WI38 (cell line): ENCODE data around the gene SNTB2.

Experiments
- H3K4me3 ChIP-seq: 2 replicates; pipeline ENCODE4 v1.5.1; 2011; ENCODE audit warnings: low read depth, mild to moderate bottlenecking, control low read depth, low read length
- TF ChIP-seq, protein P1 (sequence below): IDR thresholded peaks from 2 replicates; pipeline ENCODE4 v1.5.1; 2012; ENCODE audit warnings: low read depth, mild to moderate bottlenecking, control low read depth, low read length

Gene SNTB2

DNA sequence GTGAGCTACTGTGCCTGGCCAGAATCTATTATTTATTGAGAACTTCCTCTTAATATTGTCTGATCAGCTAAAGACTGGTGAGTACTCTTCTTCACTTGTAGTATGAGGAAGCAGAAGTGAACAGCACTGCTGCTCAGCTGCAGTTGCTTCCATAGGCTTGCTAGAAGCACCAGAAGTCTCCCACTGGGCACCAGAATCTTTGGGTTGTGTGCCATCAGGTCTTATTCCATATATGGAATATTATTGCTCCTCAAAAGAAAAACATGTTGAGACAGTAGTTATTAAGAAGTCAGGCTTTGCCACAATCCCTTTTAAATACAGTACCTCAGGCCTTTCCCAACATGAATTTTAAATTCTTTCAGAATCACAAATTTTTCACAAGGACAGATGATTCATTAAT, 17.2 kb downstream of the SNTB2 start:
- H3K4me3 ChIP-seq: no peak overlapping the region
- TF ChIP-seq, protein P1, sequence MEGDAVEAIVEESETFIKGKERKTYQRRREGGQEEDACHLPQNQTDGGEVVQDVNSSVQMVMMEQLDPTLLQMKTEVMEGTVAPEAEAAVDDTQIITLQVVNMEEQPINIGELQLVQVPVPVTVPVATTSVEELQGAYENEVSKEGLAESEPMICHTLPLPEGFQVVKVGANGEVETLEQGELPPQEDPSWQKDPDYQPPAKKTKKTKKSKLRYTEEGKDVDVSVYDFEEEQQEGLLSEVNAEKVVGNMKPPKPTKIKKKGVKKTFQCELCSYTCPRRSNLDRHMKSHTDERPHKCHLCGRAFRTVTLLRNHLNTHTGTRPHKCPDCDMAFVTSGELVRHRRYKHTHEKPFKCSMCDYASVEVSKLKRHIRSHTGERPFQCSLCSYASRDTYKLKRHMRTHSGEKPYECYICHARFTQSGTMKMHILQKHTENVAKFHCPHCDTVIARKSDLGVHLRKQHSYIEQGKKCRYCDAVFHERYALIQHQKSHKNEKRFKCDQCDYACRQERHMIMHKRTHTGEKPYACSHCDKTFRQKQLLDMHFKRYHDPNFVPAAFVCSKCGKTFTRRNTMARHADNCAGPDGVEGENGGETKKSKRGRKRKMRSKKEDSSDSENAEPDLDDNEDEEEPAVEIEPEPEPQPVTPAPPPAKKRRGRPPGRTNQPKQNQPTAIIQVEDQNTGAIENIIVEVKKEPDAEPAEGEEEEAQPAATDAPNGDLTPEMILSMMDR: no peak

DNA sequence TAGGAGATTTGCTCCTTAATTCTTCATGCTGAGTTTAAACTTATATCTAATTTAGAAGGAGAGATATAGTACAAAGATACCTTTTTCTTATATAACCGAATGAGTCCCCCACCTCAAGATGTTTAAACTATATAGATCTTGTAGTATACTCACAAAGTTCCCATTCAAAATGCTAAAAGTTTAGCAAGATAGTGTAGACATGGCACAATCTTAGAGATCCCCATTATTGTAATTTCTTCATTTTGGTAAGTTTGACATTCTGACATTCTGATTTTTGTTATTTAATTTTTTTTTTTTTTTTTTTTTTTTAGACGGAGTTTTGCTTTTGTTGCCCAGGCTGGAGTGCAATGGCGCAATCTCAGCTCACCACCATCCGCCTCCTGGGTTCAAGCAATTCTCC, 22.8 kb downstream of the SNTB2 start:
- no peak overlapping the region for H3K4me3 ChIP-seq
- TF ChIP-seq, protein P1: no peak

DNA sequence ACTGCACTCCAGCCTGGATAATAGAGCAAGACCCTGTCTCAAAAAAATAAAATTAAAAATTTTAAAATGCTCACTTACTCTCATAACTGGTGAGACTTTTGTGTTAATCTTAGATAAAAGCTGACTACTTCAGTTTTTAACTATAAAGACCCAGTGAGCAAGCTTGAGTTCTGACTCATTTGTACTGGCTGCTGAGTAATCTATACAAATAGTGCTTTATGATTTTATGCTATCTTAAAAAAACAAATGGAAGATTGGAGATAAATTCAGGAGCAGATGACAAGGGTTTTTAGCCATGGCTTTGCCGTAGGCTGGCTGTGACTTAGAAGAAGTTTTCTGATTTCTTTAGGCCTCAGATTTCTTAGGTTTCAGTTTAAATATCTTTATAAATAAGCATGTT, 30.5 kb downstream of the SNTB2 start:
- no peak overlapping the region for H3K4me3 ChIP-seq
- TF ChIP-seq, protein P1: no peak

DNA sequence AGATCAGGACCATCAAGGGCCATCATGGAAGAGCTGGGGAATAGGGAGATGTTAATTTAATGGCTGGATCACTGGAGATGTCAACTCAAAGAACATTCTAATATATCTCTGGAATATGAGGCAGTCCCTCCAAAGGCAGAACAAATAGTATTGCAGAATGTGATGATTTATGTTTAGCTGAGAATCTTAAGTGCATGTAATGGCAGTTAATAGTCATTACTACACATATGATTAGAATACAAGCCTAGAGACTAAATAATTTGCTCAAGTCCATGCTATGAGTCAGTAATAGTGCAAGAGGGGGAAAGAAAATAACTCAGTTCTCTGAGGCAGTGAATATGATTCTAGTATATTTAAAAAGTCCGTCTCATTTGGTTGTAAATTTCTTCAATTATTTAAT, 32.3 kb downstream of the SNTB2 start:
- TF ChIP-seq, protein P1: no peak
- H3K4me3 ChIP-seq: no peak overlapping the region

DNA sequence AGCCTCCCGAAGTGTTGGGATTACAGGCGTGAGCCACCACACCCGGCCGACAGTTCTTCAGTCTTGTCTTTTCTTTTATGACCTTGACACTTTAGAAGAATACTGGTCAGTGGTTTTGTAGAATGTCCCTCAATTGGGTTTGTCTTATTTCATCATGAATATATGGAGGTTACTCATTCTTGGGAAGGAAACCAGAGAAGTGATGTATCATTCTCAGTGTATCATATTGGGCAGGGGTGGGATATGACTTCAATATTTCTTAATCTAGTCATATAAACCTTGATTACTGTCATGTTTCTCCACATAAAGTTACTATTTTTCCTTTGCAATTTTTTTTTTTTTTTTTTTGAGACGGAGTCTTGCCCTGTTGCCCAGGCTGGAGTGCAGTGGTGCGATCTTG, 36.9 kb downstream of the SNTB2 start:
- no peak overlapping the region for H3K4me3 ChIP-seq
- TF ChIP-seq, protein P1: no peak

DNA sequence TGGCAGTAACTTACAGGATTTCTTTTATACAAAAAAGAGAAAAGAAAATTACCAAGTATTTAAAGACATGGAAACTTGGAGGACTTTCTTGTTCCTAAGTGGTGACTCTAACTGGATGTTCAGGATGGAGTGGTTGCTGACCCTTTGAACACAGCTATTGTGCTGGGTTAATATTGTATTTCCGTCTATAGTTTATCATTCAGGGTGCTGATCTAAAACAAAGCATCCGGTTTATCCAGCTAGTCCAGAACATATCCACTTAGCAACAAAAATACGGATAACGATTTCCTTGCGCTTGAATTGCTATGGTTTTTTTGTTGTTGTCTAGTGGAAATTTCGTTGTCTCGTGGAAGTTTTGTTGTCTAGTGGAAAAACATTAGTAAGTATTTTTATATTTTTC, 38.2 kb downstream of the SNTB2 start:
- H3K4me3 ChIP-seq: no peak overlapping the region
- TF ChIP-seq, protein P1: no peak

DNA sequence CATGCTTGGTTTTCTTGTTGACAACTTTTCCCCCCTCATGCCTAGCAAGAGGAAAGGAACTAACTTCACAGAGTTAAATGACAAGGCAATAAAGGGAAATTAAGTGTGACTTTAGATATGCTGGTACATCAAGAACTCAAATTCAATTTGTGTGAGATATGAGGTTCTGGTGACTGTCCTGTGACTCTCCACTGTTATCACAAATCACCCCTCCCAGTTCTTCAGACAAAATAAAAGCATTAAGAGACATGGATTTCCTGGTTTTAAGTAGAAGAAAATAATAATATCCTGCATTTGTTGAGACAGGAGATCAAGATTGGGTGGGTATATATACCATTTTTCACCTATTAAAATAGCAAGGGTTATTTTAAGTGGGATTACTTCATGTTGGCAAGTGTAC, 46.2 kb downstream of the SNTB2 start:
- no peak overlapping the region for H3K4me3 ChIP-seq
- TF ChIP-seq, protein P1: no peak

DNA sequence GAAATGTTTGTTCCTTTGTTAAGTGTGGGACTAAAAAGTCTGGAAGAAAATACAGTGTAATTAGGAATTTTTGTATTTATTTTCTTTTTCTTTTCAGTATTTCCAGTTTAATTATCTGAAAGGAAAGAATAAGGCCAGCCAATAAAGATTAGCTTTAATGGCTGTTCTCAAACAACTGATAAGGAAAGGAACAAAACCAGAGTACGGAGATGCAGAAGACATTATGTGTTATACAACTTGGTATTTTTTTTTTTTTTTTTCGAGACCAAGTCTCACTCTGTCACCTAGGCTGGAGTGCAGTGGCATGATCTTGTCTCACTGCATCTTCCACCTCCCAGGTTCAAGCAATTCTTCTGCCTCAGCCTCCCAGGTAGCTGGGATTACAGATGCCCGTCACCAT, 47.5 kb downstream of the SNTB2 start:
- H3K4me3 ChIP-seq: no peak overlapping the region
- TF ChIP-seq, protein P1: no peak
